Uterus (tissue), 4 donors: ENCODE measurements around the gene RASA3. TPM values are rescaled to one million over a fixed set of nuclear protein-coding genes. Genes with fewer than 3 reads are reported as not detected.
"Not testable (repeated sequence)": the region's sequence is repeated elsewhere in the genome, so short reads cannot be mapped to it uniquely, and the experiment has no call there.

Experiments
- DNase-seq, 2 donors: peaks; one replicate each; pipeline ENCODE4 v3.0.0-alpha.2; 2019 to 2020
- H3K27ac ChIP-seq, 2 donors: fragments of 200-600 bp; sonication (generic); 1 replicate in 1 of 2; 2 replicates in 1 of 2; pipeline ENCODE4 v1.5.1; 2016 to 2018
- H3K27me3 ChIP-seq, 2 donors: fragments of 200-600 bp; sonication (generic); one replicate each; pipeline ENCODE4 v1.5.1; 2018 to 2019; ENCODE audit warnings: control low read depth in 1 of 2
- H3K36me3 ChIP-seq, 2 donors: fragments of 200-600 bp; sonication (generic); one replicate each; pipeline ENCODE4 v1.5.1; 2019; ENCODE audit warnings: control low read depth in 1 of 2
- H3K4me1 ChIP-seq, 2 donors: fragments of 200-600 bp; sonication (generic); one replicate each; pipeline ENCODE4 v1.5.1; 2018 to 2019; ENCODE audit warnings: control low read depth in 1 of 2
- H3K4me3 ChIP-seq, 2 donors: fragments of 200-600 bp; sonication (generic); 1 replicate in 1 of 2; 2 replicates in 1 of 2; pipeline ENCODE4 v1.5.1; 2018 to 2019; ENCODE audit warnings: mild to moderate bottlenecking in 1 of 2
- H3K9me3 ChIP-seq, 2 donors: fragments of 200-600 bp; sonication (generic); one replicate each; pipeline ENCODE4 v1.5.1; 2019; ENCODE audit warnings: control low read depth in 1 of 2
- CTCF ChIP-seq, 4 experiments: fragments of 200-600 bp in 2 of 4; fragments of 450-650 bp in 2 of 4; sonication (generic) in 2 of 4; IDR thresholded peaks; one replicate each; pipeline ENCODE4 v1.5.1; 2016 to 2019; ENCODE audit warnings: antibody characterized with exemption in 4 of 4, mild to moderate bottlenecking in 2 of 4, moderate library complexity in 1 of 4
- POLR2A ChIP-seq, 2 donors: fragments of 450-650 bp; IDR thresholded peaks; one replicate each; pipeline ENCODE4 v1.6.1; 2016; ENCODE audit warnings: antibody characterized with exemption in 2 of 2, mild to moderate bottlenecking in 1 of 2, moderate library complexity in 1 of 2
- intact Hi-C: fragments of 100-400 bp; cut with DNase I; formaldehyde crosslinking; loops from one replicate; pipeline ENCODE4 v1.15.1; 2023; ENCODE audit warnings: low total_unique reads
- total RNA-seq, 4 donors: library from RNA; depleted of rRNA in 3 of 4; stranded (reverse); fragments of >200 nt in 3 of 4; gene quantifications; one replicate each; pipeline versions ENCODE4 v1.1.0 to v1.2.4, GENCODE V29; 2014 to 2023
- donor health status: DM: yes; HTN: yes; CAD: no.

Gene RASA3
- total RNA-seq, 4 donors from 2014 or later = 8.5 to 31.6 (median 17.2) TPM

GRCh38 chr13:114099191-114099590, 33.2 kb downstream of the RASA3 start:
- intact Hi-C loops = no loop called here
- no peaks in the 10 kb centered on the region for H3K36me3 ChIP-seq
- H3K4me3 ChIP-seq = no peak overlapping the region
- peak overlapping the region; percentile 38 to 57 for H3K27ac ChIP-seq
- TF ChIP-seq CTCF (IDR thresholded peaks at IDR 0.05) = no peak
- no peak for TF ChIP-seq POLR2A (IDR thresholded peaks at IDR 0.05)
- no peaks in the 10 kb centered on the region for H3K9me3 ChIP-seq
- DNase-seq = peak; percentile 72 to 77
- peaks cover 0 to 3% of the 10 kb centered on the region in 2 donors for H3K4me1 ChIP-seq
- no peaks in the 10 kb centered on the region for H3K27me3 ChIP-seq

GRCh38 chr13:114098689-114099056, 33.8 kb downstream of the RASA3 start:
- H3K27me3 ChIP-seq, H3K4me1 ChIP-seq, DNase-seq, H3K36me3 ChIP-seq, intact Hi-C loops, H3K9me3 ChIP-seq, H3K27ac ChIP-seq, H3K4me3 ChIP-seq: not testable (repeated sequence)

GRCh38 chr13:114097893-114098688, 34.3 kb downstream of the RASA3 start:
- H3K4me1 ChIP-seq = peaks cover 0 to 3% of the 10 kb centered on the region in 2 donors
- no peaks in the 10 kb centered on the region for H3K27me3 ChIP-seq
- DNase-seq = peak; percentile 13 to 14
- TF ChIP-seq POLR2A (IDR thresholded peaks at IDR 0.05) (no peak), CTCF (IDR thresholded peaks at IDR 0.05) (no peak)
- H3K36me3 ChIP-seq = no peaks in the 10 kb centered on the region
- peaks cover 0 to 3% of the 10 kb centered on the region in 2 donors for H3K9me3 ChIP-seq
- H3K4me3 ChIP-seq = no peak overlapping the region
- intact Hi-C loops = no loop called here
- H3K27ac ChIP-seq = no peak overlapping the region

GRCh38 chr13:114097212-114097892, 35.1 kb downstream of the RASA3 start:
- DNase-seq = peak in 1 of 2 donors; percentile 13
- Histone ChIP-seq H3K27me3 (no peaks in the 10 kb centered on the region), H3K9me3 (peaks cover 0 to 3% of the 10 kb centered on the region in 2 donors), H3K36me3 (no peaks in the 10 kb centered on the region), H3K4me3 (no peak overlapping the region), H3K27ac (no peak overlapping the region), H3K4me1 (peaks cover 0 to 3% of the 10 kb centered on the region in 2 donors)
- intact Hi-C loops = no loop called here
- TF ChIP-seq CTCF (IDR thresholded peaks at IDR 0.05) = no peak
- TF ChIP-seq POLR2A (IDR thresholded peaks at IDR 0.05) = no peak

GRCh38 chr13:114096811-114097211, 35.6 kb downstream of the RASA3 start:
- no peak overlapping the region for H3K27ac ChIP-seq
- TF ChIP-seq POLR2A (IDR thresholded peaks at IDR 0.05) = no peak
- no peak for TF ChIP-seq CTCF (IDR thresholded peaks at IDR 0.05)
- intact Hi-C loops = no loop called here
- peaks cover 0 to 3% of the 10 kb centered on the region in 2 donors for H3K4me1 ChIP-seq
- H3K27me3 ChIP-seq = no peaks in the 10 kb centered on the region
- peak in 1 of 2 donors; percentile 6 for DNase-seq
- H3K4me3 ChIP-seq = no peak overlapping the region
- H3K9me3 ChIP-seq = peaks cover 0 to 3% of the 10 kb centered on the region in 2 donors
- H3K36me3 ChIP-seq = no peaks in the 10 kb centered on the region
